ENCODE data around the gene TTC3. TPM values are rescaled to one million over a fixed set of nuclear protein-coding genes. Genes with fewer than 3 reads are reported as not detected.

TTC3 gene
- total RNA-seq, 1 donor from 2014 or later = 44.3 TPM

GRCh38 chr21:37146320-37147235, 73.5 kb downstream of the TTC3 start:
- no peak for DNase-seq
- peaks cover 67% of the 10 kb centered on the region for H3K36me3 ChIP-seq
- no peak for TF ChIP-seq CTCF (IDR thresholded peaks at IDR 0.05; ENCODE audit: borderline replicate concordance)
- no peak overlapping the region for H3K4me3 ChIP-seq
- H3K27me3 ChIP-seq (ENCODE audit: low read depth) = no peaks in the 10 kb centered on the region
- H3K9me3 ChIP-seq (replicated peaks) = no peaks in the 10 kb centered on the region
- peak overlapping the region; percentile 58 for H3K27ac ChIP-seq (replicated peaks)
- intact Hi-C loops (cut with micrococcal nuclease) = no loop called here
- peaks cover 12% of the 10 kb centered on the region for H3K4me1 ChIP-seq

- Histone ChIP-seq H3K4me1 (peaks cover 24% of the 10 kb centered on the region), H3K9me3 (replicated peaks) (no peaks in the 10 kb centered on the region), H3K27ac (replicated peaks) (no peak overlapping the region), H3K27me3 (ENCODE audit: low read depth) (no peaks in the 10 kb centered on the region), H3K4me3 (no peak overlapping the region), H3K36me3 (peaks cover 81% of the 10 kb centered on the region)
- no peak for TF ChIP-seq CTCF (IDR thresholded peaks at IDR 0.05; ENCODE audit: borderline replicate concordance)
- DNase-seq = no peak
- intact Hi-C loops (cut with micrococcal nuclease) = no loop called here
Observed at GRCh38 chr21:37149411-37149810, 76.4 kb downstream of the TTC3 start.

- Histone ChIP-seq H3K27ac (replicated peaks) (peak overlapping the region; percentile 40), H3K27me3 (ENCODE audit: low read depth) (no peaks in the 10 kb centered on the region), H3K4me1 (peaks cover 12% of the 10 kb centered on the region), H3K4me3 (no peak overlapping the region), H3K36me3 (peaks cover 85% of the 10 kb centered on the region), H3K9me3 (replicated peaks) (no peaks in the 10 kb centered on the region)
- DNase-seq = no peak
- intact Hi-C loops (cut with micrococcal nuclease) = no loop called here
- no peak for TF ChIP-seq CTCF (IDR thresholded peaks at IDR 0.05; ENCODE audit: borderline replicate concordance)
Observed at GRCh38 chr21:37153196-37153934, 80.3 kb downstream of the TTC3 start.

- Histone ChIP-seq H3K36me3 (peaks cover 85% of the 10 kb centered on the region), H3K4me1 (peaks cover 12% of the 10 kb centered on the region), H3K27ac (replicated peaks) (peak overlapping the region; percentile 40), H3K9me3 (replicated peaks) (no peaks in the 10 kb centered on the region), H3K27me3 (ENCODE audit: low read depth) (no peaks in the 10 kb centered on the region), H3K4me3 (no peak overlapping the region)
- intact Hi-C loops (cut with micrococcal nuclease) = no loop called here
- no peak for DNase-seq
- no peak for TF ChIP-seq CTCF (IDR thresholded peaks at IDR 0.05; ENCODE audit: borderline replicate concordance)
Observed at GRCh38 chr21:37153935-37154350, 80.9 kb downstream of the TTC3 start.

GRCh38 chr21:37155186-37155585, 82.1 kb downstream of the TTC3 start:
- H3K4me3 ChIP-seq = no peak overlapping the region
- no peak overlapping the region for H3K27ac ChIP-seq (replicated peaks)
- no peak for DNase-seq
- H3K27me3 ChIP-seq (ENCODE audit: low read depth) = no peaks in the 10 kb centered on the region
- H3K9me3 ChIP-seq (replicated peaks) = no peaks in the 10 kb centered on the region
- H3K36me3 ChIP-seq = peaks cover 87% of the 10 kb centered on the region
- peaks cover 12% of the 10 kb centered on the region for H3K4me1 ChIP-seq
- intact Hi-C loops (cut with micrococcal nuclease) = no loop called here
- TF ChIP-seq CTCF (IDR thresholded peaks at IDR 0.05; ENCODE audit: borderline replicate concordance) = no peak
